ENCODE results near the gene MAGI1.

Gene MAGI1

DNA sequence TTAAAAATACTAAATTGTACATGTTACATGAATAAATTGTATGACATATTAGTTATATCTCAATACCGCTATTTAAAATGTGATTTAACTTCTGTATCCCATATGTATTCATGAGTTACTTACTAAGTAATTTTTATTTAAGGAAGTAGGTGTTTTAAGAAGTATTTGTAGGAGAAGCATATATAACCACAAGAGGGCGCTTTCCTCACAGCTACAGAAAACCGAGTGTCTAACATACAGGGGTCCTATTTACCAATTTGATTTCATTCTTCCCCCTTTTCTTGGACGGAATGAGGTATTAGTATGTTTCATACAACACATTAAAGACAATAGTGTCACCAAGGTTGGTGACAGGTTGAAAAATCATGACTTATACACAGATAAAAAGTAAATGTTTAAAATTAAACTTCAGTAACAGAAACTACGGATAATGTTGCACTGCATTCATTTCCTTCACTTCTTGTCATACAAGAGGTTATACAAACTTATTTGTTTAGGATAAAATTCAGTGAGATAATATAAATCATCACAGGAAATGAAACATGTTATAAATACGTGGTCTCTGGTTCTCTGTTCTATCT, 253.6 kb downstream of the MAGI1 start:
- H3K27me3 ChIP-seq: no peaks in the 10 kb centered on the region
- no peak for DNase-seq
- H3K36me3 ChIP-seq: no peaks in the 10 kb centered on the region
- H3K4me3 ChIP-seq: no peak overlapping the region
- peak overlapping the region; percentile 31 to 32 for H3K27ac ChIP-seq
- H3K9me3 ChIP-seq: no peaks in the 10 kb centered on the region
- intact Hi-C loops (cut with DNase I; ENCODE audit: low total_unique reads): loop anchor here (5.0 kb wide), 2 partner anchors 252 to 352 kb away; partner anchors contain the start of gene MAGI1
- TF ChIP-seq, protein P1, sequence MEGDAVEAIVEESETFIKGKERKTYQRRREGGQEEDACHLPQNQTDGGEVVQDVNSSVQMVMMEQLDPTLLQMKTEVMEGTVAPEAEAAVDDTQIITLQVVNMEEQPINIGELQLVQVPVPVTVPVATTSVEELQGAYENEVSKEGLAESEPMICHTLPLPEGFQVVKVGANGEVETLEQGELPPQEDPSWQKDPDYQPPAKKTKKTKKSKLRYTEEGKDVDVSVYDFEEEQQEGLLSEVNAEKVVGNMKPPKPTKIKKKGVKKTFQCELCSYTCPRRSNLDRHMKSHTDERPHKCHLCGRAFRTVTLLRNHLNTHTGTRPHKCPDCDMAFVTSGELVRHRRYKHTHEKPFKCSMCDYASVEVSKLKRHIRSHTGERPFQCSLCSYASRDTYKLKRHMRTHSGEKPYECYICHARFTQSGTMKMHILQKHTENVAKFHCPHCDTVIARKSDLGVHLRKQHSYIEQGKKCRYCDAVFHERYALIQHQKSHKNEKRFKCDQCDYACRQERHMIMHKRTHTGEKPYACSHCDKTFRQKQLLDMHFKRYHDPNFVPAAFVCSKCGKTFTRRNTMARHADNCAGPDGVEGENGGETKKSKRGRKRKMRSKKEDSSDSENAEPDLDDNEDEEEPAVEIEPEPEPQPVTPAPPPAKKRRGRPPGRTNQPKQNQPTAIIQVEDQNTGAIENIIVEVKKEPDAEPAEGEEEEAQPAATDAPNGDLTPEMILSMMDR (IDR thresholded peaks at IDR 0.05): peak; percentile 77 to 81
- peaks cover 0 to 32% (median 12%) of the 10 kb centered on the region in 4 donors for H3K4me1 ChIP-seq

GRCh38 chr3:65783117-65783516, 255.6 kb downstream of the MAGI1 start:
- TF ChIP-seq, protein P1 (IDR thresholded peaks at IDR 0.05): no peak
- no peak for DNase-seq
- Histone ChIP-seq H3K9me3 (no peaks in the 10 kb centered on the region), H3K4me1 (peaks cover 0 to 43% (median 12%) of the 10 kb centered on the region in 4 donors), H3K4me3 (no peak overlapping the region), H3K36me3 (no peaks in the 10 kb centered on the region), H3K27ac (no peak overlapping the region), H3K27me3 (no peaks in the 10 kb centered on the region)
- intact Hi-C loops (cut with DNase I; ENCODE audit: low total_unique reads): no loop called here

- intact Hi-C loops (cut with DNase I; ENCODE audit: low total_unique reads): no loop called here
- Histone ChIP-seq H3K36me3 (no peaks in the 10 kb centered on the region), H3K4me1 (peaks cover 0 to 28% (median 7%) of the 10 kb centered on the region in 4 donors), H3K4me3 (no peak overlapping the region), H3K27me3 (no peaks in the 10 kb centered on the region), H3K27ac (no peak overlapping the region), H3K9me3 (no peaks in the 10 kb centered on the region)
- TF ChIP-seq, protein P1 (IDR thresholded peaks at IDR 0.05): no peak
- DNase-seq: no peak
These were observed 257.1 kb downstream of the MAGI1 start for GRCh38 chr3:65781594-65781993.

GRCh38 chr3:65779390-65779789, 259.3 kb downstream of the MAGI1 start:
- peaks cover 0 to 28% (median 4%) of the 10 kb centered on the region in 4 donors for H3K4me1 ChIP-seq
- H3K9me3 ChIP-seq: no peaks in the 10 kb centered on the region
- no peaks in the 10 kb centered on the region for H3K27me3 ChIP-seq
- peak overlapping the region in 1 of 2 donors; percentile 10 for H3K27ac ChIP-seq
- TF ChIP-seq, protein P1 (IDR thresholded peaks at IDR 0.05): no peak
- no peak overlapping the region for H3K4me3 ChIP-seq
- H3K36me3 ChIP-seq: no peaks in the 10 kb centered on the region
- no peak for DNase-seq
- intact Hi-C loops (cut with DNase I; ENCODE audit: low total_unique reads): no loop called here

DNA sequence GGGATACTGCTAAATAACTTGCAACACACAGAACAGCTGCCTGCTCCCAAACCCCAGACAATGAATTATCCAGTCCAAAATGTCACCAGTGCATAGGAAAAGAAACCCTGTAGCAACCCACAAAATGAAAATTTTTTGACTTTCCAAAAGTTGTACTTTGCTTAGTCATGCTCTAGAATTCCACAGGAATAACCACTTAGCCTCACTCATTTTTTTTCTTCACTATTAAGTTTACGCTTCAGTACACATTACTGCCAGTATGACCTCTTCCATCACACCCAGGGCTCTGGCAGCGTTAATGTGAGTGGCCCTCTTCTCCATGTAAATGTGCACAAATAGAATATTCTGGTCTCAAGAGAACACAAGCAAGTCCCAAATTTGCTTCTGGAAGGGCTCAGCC, 259.8 kb downstream of the MAGI1 start:
- Histone ChIP-seq H3K4me1 (peaks cover 0 to 24% (median 3%) of the 10 kb centered on the region in 4 donors), H3K9me3 (no peaks in the 10 kb centered on the region), H3K36me3 (no peaks in the 10 kb centered on the region), H3K27me3 (no peaks in the 10 kb centered on the region), H3K4me3 (no peak overlapping the region), H3K27ac (peak overlapping the region in 1 of 2 donors; percentile 10)
- no peak for DNase-seq
- TF ChIP-seq, protein P1 (IDR thresholded peaks at IDR 0.05): no peak
- intact Hi-C loops (cut with DNase I; ENCODE audit: low total_unique reads): no loop called here

Measured in tibial artery (tissue), 4 donors.